ENCODE results near the gene VPS35L.

- TF ChIP-seq CTCF (IDR thresholded peaks at IDR 0.05; ENCODE audit: insufficient read depth, low read depth, low read length), result no peak
- TF ChIP-seq EZH2 (IDR thresholded peaks at IDR 0.05; ENCODE audit: insufficient read depth, low read length), result no peak
Measured at GRCh38 chr16:19540241-19540970, 15.1 kb upstream of the VPS35L start.

Measured in astrocyte (in vitro differentiated cells and primary cell).